NOMO-1 treated with dmso at 0.1 percent for 144 hours (cell line): ENCODE data around the gene MRPL28.

Source experiments
- DNase-seq: peaks from one replicate; lab custom pipeline; 2025; ENCODE audit not compliant: unreplicated experiment; lab: John Stamatoyannopoulos, UW

The MRPL28 gene

DNA sequence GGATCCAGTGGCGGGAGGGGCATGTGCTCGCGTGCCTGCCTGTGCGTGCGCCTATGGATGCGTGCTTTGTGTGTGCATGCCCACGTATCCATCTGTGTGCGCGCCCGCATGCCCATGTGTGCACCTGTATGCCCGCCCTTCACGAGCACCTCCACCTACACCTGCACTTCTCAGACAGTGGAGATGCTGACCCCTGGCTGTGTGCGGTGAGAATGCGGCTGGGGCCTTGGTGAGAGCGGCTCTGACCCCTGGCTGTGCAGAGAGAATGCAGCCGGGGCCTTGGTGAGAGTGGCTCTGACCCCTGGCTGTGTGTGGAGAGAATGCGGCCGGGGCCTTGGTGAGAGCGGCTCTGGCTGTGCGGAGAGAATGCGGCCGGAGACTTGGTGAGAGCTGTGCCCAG lies 51.7 kb downstream of the MRPL28 start:
- no peak for DNase-seq

DNA sequence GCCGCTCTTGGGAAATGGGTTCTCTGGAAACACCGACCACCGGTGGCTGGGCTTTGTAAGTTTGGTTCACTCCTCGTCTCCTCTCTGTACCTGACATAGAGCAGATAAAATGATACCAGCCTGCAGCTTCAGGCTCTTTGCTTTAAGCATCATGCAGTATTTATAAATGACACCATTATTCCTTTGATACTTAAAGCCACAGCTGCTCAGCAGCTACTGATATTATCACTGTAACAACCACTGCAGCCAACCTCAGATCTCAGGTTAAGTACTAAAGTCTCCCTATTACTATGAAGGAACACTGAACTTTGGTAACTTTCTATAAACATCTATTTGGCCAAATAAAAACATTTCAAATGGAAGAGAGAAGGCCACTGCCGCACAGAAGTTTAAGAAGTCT lies 52.8 kb downstream of the MRPL28 start:
- no peak for DNase-seq
